ENCODE results near the gene SLC49A4. TPM values are rescaled to one million over a fixed set of nuclear protein-coding genes. Genes with fewer than 3 reads are reported as not detected.
"Not testable (repeated sequence)": the region's sequence is repeated elsewhere in the genome, so short reads cannot be mapped to it uniquely, and the experiment has no call there.

The SLC49A4 gene, protein sequence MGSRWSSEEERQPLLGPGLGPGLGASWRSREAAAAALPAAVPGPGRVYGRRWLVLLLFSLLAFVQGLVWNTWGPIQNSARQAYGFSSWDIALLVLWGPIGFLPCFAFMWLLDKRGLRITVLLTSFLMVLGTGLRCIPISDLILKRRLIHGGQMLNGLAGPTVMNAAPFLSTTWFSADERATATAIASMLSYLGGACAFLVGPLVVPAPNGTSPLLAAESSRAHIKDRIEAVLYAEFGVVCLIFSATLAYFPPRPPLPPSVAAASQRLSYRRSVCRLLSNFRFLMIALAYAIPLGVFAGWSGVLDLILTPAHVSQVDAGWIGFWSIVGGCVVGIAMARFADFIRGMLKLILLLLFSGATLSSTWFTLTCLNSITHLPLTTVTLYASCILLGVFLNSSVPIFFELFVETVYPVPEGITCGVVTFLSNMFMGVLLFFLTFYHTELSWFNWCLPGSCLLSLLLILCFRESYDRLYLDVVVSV
- total RNA-seq (2014; rRNA removed; shearing (Covaris generic)), result 30.3 and 38.0 TPM in 2 replicates

DNA sequence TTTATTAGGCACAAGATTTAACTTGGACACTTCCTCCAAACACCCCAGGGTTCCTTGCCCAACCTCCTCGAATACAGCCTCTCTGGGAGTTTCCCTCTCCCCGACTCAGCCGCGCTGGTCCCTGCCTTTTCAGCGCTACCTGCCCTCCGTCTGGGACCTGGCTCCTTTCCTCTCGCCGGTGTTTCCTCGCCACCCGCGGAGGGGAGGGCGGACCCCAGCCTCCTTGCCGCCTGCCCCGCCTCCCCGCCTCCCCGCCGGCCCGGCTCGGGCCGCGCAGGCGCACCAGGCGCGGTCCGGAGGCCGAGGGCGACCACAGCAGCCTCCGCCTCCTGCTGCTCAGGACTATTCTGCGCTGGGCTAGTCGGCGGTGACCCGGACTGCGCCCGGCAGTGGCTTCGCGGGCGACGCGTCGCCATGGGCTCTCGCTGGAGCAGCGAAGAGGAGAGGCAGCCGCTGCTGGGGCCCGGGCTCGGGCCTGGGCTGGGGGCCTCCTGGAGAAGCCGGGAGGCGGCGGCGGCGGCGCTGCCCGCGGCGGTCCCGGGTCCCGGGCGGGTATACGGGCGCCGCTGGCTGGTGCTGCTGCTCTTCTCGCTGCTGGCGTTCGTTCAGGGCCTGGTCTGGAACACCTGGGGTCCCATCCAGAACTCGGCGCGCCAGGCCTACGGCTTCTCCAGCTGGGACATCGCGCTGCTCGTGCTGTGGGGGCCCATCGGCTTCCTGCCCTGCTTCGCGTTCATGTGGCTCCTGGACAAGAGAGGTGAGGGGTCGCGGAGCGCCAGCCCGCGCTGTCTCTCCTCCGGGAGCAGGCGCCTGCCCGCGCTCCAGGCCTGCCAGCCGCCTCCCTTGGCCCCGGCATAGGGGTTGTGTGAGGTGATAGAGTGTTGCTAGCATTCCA lies at the start of gene SLC49A4:
Gene SLC49A4 (plus strand): TSS at position 291 of the 895 bp plus-strand sequence. CDS start 124 bp downstream, at position 415.
- DNase-seq (ENCODE audit: low read depth), result peak; percentile 85

DNA sequence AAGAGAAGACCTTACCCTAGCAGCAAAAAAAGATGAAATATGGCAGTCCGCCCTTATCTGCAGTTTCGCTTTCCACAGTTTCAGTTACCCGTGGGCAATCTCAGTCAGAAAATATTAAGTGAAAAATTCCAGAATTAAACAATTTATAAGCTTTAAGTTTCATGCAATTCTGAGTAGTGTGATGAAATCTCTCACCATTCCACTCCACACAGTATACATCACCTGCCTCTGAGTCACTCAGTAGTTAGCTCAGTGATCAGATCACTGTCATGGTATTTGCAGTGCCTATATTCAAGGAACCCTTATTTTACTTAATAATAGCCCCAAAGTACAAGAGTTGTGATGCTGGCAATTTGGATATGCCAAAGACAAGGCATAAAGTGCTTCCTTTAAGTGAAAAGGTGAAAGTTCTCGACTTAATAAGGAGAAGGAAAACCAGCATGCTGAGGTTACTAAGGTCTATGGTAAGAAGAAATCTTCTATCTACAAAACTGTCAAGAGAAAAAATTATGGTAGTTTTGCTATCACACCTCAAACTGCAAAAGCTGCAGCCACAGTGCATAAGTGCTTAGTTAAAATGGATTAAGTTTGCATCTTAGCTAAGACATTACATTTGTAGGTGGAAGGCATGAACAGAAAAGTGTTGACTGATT lies 49.4 kb upstream of the SLC49A4 start:
- DNase-seq (ENCODE audit: low read depth), result peak; percentile 25

DNA sequence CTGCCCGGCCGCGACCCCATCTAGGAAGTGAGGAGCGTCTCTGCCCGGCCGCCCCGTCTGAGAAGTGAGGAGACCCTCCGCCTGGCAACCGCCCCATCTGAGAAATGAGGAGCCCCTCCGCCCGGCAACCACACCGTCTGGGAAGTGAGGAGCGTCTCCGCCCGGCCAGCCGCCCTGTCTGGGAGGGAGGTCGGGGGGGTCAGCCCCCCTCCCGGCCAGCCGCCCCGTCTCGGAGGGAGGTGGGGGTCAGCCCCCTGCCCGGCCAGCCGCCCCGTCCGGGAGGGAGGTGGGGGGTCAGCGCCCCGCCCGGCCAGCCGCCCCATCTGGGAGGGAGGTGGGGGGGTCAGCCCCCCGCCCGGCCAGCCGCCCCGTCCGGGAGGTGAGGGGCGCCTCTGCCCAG lies 47.6 kb upstream of the SLC49A4 start:
- not testable (repeated sequence) for DNase-seq (ENCODE audit: low read depth)

DNA sequence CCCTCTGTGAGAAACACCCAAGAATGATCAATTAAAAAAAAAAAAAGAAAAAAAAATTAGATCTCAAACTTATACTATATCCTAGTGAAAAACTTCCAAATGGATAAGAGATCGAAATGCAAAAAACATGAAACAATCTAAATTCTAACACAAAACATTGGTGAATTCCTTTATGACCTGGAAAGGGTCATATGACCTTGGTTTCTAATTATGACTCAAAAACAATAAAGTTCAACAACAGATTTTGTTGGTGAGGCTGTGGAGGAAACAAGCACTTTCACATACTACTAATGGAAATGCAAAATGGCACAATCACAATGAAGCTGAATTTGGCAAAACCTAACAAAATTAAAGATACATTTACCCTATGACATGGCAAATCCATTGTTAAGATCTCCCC lies 46.5 kb upstream of the SLC49A4 start:
- no peak for DNase-seq (ENCODE audit: low read depth)

DNA sequence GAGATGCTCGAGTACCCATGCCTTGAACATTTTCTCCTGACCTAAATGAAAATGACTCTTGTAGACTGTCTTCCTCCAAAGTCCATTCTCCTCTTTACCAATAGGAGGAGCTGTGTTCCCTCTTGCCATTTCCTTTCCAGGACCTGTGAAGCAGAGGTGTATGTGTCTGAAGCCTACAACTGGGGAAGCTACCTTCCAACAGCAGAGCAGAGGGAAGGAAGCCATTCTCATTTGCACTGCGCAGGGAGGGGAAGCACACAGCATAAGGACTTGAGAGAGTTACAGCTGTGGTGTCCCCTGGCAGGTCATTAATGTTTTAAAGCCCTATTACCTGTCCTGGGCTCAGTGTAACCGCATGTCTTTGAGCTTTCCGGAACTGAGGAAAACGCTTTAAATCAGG lies 39.9 kb upstream of the SLC49A4 start:
- peak; percentile 62 for DNase-seq (ENCODE audit: low read depth)

DNA sequence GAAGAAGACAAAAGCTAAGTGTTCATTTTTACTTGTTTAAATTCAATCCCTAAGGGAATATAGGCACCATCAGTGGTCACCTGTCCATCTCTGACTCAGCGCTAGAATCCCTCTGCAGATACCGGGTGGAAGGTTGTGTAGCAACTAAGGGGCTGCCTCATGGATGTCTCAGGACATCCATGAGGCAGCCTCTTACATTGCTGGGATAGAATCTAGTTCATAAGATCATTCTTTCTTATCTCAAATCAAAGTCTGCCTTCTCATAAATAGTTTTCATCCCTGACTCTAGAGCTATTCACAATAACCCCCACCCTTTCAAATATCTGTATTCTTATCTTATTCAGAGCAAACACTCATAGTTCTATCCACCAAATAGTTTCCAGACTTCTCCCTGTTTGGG lies 39.4 kb upstream of the SLC49A4 start:
- DNase-seq (ENCODE audit: low read depth), result no peak

DNA sequence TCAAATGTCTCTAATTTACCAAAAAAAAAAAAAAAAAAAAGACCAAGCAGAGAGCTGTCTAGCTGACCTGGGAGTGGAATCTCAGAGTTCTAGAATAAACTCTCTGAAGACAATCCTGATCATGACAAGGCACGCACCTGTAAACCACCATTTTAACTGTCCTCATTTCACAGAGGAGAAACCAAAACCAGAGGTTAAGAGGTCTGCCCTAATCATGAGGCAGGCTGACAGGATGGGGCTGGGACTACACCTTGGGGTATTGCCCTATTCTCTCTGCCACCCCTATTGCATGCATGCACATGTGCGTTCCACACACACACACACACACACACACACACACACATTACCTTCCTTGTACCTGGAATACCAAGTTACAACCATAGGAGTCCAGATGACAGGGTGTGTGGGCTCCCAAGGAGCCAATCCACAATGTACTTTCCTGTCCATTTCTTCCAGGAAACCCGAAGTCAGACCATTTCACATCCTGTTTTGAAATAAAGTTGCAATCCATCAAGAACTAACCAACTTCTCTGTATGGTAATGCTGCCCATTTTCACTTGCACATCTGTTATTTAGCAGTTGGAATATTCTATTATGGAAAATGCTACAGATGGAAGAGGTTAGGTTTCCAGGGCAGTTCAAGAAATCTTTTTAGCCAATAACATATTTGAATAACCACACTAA lies 35.9 kb upstream of the SLC49A4 start:
- DNase-seq (ENCODE audit: low read depth), result no peak

DNA sequence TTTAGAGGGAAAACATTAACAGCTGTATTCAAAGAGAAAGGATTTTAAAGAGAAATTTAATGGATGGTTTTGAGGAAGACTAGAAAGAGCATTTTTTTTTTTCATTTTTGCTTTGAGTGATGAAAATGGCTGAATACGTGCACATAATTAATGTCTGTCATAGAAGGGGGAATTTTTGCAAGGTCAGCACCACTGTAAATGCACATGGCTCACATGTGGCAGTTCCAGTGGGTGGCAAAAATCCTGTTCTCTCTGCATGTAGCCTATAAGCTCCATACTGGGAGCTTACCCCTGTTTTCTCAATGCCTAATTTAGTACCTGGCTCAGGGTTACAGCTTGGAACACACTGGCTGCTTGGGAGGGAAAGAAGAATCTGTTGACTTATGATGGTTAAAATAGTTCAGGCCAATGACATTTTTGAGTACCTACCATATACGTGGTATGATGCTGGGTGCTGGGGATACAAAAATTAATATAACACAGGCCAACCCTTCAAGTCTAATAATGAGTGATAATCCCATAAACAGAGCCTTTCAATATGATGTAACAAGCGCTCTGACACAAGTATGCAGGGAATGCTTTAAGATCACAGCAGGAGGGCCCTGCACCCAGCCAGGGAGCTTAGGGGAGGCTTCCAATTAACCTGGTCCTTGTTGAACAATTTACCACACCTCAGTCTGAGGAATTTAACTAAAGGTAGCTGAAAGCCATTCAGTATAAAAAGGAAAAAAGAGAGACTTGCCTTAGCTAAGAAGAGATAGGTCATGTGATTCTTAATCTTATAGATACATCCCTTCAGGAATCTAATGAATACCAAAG lies 34.2 kb upstream of the SLC49A4 start:
- peak; percentile 14 for DNase-seq (ENCODE audit: low read depth)

DNA sequence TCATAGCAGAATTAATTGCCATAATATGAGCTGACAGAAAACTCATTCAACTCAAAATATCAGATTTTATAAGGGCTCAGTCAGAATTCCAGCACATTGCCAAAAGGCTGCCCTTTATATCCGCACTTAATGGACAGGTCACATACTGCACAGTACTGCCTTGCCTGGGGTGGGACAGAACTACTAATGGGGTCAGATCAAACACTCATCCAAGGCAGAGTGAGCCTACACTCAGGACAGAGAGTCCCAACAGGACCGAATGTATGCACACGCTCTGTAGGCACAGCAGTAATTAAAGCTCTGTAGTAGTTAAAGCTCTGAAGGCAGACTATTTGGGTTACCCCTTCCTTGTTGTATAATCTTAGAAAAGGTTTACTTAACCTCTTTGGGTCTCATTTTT lies 28.4 kb upstream of the SLC49A4 start:
- no peak for DNase-seq (ENCODE audit: low read depth)

DNA sequence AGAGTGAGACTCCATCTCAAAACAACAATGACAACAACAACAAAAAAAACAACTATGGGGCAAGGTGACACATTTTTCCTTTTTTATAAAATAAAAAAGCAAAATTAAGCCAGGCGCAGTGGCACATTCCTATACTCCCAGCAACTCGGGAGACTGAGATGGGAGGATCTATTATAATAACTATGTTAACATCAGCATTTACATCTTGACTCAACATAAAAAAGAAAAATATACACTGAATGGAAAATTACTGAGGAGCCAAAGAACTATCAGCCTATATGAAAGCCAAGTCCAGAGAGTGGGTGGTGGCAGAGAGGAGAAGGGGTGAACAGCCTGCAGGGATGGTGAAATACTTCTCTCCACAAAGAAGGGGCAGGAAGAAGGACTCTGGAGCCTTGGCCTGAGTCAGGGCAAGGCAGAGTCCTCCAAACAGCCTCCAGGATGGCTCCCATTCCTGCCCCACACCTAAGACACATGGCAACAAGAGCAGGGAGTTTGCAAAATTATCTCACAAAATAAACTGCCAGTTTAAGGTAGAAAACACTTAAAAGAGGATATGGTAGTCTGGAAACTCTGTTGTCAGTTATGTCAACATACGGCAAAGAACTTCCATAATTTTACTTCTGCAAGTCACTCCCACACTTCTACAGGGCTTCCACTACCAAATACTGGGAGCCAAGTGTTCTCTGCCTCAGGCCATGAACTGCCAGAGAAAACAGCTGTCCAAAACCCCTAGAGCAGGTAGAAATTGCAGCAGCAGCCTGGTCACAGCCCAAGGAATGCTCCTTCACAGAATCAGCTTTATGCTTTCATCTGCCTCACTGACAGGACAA lies 27.1 kb upstream of the SLC49A4 start:
- DNase-seq (ENCODE audit: low read depth), result no peak

DNA sequence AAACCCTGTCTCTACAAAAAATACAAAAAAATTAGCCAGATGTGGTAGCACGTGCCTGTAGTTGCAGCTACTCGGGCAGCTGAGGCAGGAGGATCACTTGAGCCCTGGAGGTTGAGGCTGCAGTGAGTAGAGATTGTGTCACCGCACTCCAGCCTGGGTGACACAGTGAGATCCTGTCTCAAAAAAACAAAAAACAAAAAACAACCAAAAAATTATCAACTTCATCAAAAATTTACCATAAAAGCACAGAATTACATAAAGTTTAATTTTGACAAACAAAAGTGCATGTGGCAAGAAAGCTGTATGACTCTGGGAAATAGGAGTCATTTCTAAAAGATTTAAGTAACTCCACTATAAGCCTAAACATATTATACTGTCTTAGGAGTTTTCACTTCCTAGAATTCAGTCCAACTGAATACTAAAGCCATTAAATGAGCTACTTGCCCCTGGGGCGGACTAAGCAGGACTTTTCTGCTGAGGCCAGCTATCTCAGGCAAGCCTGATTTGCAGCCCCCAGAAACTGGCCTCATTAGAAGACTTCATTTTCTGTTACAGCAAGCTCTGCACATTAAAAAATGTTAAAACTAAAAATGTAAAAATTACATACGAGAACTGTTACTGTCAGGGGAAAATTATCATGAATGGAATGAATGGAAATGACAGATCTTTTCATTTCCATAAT lies 24.2 kb upstream of the SLC49A4 start:
- DNase-seq (ENCODE audit: low read depth), result no peak

DNA sequence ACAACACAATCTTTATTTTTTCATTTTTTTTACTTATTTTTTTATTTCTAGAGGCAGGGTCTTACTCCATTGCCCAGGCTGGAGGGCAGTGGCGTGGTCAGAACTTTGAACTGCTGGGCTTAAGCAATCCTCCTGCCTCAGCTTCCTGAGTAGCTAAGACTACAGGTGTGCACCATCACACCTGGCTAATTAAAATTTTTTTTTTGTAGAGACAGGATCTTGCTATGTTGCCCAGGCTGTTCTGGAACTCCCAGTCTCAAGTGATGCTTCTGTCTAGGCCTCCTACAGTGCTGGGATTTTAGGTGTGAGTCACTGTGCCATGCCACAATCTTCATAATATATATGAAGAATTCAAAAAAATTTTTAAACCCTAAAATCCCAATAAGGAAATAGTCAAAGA lies 22.0 kb upstream of the SLC49A4 start:
- DNase-seq (ENCODE audit: low read depth), result no peak

DNA sequence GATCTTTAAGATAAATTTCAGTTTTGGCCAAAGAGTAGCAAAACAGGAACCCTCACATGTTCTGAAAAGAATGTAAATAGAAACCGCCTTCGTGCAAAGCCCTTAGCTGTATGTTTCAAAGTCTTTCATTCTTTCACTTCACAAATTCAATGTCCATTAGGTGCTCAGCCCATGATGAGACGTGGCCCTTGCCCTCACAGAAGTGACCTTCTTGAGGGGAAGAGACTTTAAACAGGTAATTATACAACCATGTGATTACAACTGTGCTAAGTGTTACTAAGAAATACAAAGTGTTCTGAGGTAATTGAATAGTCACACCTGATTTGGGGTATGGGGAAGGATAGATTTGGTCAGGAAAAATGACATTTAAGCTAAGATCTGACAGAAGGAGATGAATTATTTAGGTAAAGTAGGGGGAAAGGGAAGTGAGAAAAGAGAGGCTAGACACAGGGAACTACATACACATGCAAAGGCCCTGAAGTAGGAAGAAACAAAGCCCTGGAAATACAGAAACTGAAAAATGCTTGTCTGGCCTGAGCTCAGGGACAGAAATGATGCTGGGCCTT lies 20.8 kb upstream of the SLC49A4 start:
- DNase-seq (ENCODE audit: low read depth), result no peak

DNA sequence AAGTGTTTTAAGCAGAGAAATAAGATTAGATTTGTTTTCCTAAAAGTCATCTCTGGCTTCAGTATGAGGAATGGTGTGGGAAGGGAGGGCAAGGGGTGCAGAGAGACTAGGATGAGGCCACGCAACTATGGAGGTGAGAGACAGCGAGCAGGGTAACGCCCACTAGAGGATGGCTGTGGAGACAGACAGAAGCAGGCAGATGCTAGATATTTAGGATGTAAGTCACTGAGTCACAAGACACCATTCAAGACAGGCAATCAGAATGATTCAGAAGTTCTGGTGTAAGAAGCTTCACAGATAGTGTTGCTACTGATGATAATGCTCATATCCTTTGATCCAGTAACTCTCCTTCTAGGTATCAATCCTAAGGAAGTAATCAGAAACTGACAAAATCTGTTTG lies 20.3 kb upstream of the SLC49A4 start:
- peak; percentile 33 for DNase-seq (ENCODE audit: low read depth)

DNA sequence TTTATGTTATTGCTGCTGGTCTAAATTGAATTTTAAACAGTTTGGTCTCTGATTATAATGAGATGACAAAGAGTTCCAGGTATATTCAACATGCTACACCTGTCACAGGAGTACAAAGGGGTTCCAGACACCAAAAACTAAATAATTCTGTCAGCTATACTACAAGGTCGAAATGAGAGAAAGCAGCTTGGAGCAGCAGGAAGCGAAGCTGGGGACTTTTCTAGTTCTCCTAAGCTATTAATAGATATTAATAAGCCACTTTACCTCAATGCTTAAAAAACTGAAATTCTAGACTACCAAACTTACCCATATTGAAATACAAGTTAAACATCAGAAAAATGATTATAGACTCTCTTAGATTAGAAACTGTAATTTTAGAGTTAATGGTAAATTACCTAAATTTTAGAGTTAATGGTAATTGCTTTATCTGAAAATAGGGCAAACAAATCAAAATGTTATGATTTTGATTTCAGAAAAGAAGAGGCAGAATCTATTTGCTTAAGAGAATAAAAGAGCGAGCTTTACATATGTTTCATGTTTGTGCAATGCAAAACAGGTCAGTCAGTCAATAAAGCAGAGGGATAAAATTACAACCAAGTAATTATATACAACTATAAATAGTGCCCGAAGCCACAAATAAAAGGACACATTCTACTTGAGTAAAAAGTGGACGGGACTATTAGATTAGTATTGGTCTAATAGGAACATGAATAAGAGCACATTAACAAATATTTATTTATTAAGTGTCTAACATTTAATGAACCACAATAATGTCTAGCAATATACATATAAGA lies 18.0 kb upstream of the SLC49A4 start:
- DNase-seq (ENCODE audit: low read depth), result no peak

DNA sequence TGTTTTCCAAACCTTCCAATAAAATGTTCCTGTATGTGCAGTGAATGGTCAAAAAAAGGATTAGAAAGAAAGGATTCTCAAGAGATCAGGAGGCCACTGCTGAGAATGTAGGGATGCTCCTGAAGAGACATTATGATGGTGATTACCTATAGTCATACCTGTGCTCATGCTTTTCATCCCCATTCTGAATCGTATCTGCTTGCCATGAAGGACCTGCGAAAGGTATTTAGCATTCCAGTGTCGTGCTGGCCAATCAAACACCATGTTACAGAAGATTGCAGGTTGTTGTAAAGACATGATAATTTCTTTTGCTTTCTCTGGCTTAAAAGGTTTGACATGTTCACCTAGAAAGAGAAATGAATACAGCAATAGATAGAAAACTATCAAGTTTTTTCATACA lies 17.3 kb upstream of the SLC49A4 start:
- DNase-seq (ENCODE audit: low read depth), result no peak

DNA sequence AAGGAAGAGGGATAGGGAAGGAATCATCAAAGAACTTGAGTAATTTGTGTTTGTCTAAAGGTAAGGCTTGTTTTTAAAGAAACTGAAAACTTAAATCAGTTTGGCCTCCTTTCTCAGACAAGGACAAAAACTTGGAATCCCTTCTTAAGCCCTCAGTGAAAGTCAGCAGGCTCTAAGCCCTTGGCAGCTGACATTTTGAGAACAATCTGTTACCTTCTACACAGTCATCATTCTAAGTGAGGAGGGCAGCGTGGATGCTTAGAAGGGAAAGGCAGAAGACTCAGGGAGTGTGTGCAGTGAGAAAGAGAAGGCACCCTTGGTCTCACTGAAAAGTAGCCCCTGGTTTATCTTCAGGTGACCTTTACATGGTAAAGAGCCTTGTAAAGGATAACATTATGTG lies 12.1 kb upstream of the SLC49A4 start:
- no peak for DNase-seq (ENCODE audit: low read depth)

DNA sequence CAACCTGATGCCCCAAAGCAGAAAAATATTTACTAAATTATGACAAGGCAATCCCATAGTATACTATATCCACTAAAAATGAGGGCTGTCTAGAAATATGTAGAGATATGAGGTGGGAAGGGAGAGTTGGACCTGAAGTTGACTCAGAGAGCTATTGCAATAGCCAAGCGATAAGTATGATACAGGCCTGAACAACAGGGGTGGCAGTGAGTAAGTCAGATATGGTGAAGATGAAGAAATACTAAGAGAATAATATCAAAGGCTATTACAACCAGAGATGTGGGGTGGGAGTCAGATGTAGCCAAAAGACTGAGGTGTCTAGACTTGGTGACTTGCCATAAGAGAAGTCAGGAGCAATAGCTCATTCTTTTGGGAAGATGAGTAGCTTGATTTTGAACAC lies 10.4 kb upstream of the SLC49A4 start:
- DNase-seq (ENCODE audit: low read depth), result no peak

Data from M059J (cell line).